Ovary (tissue), 9 donors: Measurements from ENCODE around the gene TMEM80. TPM values are rescaled to one million over a fixed set of nuclear protein-coding genes. Genes with fewer than 3 reads are reported as not detected.

Experiments used
- DNase-seq, 5 donors: peaks; one replicate each; pipeline ENCODE4 v3.0.0-alpha.2; 2019 to 2020
- H3K27ac ChIP-seq, 2 donors: fragments of 200-600 bp; one replicate each; pipeline versions ENCODE4 v1.5.1 to v1.8.0; 2019 to 2022
- H3K27me3 ChIP-seq: fragments of 200-600 bp; one replicate; pipeline ENCODE4 v1.8.0; 2022
- H3K36me3 ChIP-seq: fragments of 200-600 bp; sonication (generic); one replicate; pipeline ENCODE4 v1.5.1; 2019
- H3K4me1 ChIP-seq: one replicate; pipeline ENCODE4 v1.8.1; 2013; ENCODE audit warnings: mild to moderate bottlenecking, moderate library complexity; ENCODE audit not compliant: insufficient read depth
- H3K4me3 ChIP-seq: fragments of 200-600 bp; sonication (generic); one replicate; pipeline ENCODE4 v1.5.1; 2017
- H3K9me3 ChIP-seq, 2 donors: fragments of 200-600 bp in 1 of 2; sonication (generic) in 1 of 2; one replicate each; pipeline versions ENCODE4 v1.5.1 to v1.8.1; 2013 to 2019; ENCODE audit warnings: mild to moderate bottlenecking in 1 of 2, moderate library complexity in 1 of 2
- EP300 ChIP-seq: sonication (generic); formaldehyde crosslinking; IDR thresholded peaks from one replicate; pipeline ENCODE4 v1.6.1; 2017; ENCODE audit warnings: antibody characterized with exemption
- POLR2A ChIP-seq: fragments of 450-650 bp; IDR thresholded peaks from one replicate; pipeline ENCODE4 v1.6.1; 2017; ENCODE audit warnings: antibody characterized with exemption, mild to moderate bottlenecking, moderate library complexity
- WGBS, 3 donors: extraction: QIAGEN DNeasy Blood & Tissue Kit in 1 of 3; methylation state at CpG; one replicate each; pipeline versions ENCODE4 v1.1.5 to v1.1.7; 2013 to 2017; 5-methylcytosine and 5-hydroxymethylcytosine counted together
- intact Hi-C, 4 donors: fragments of 100-400 bp; cut with DNase I; formaldehyde crosslinking; loops; one replicate each; pipeline versions ENCODE4 v1.11.0 to v1.15.1; 2022 to 2023
- polyA plus RNA-seq, 2 donors: library from polyadenylated mRNA; stranded (reverse); fragments of 200-250 nt in 1 of 2; fragments of 350-450 nt in 1 of 2; fragmentation: Illumina TruSeq in 1 of 2; extraction: RNeasy Lipid Tissue Mini Kit (QIAGEN cat#74804) in 1 of 2; gene quantifications; one replicate each; pipeline ENCODE4 v1.2.3, GENCODE V29; 2013 to 2014
- total RNA-seq, 7 donors: library from RNA; depleted of rRNA in 2 of 7; stranded (reverse); fragments of >200 nt in 2 of 7; fragmentation: NEBNext Ultra II Directional in 3 of 7; extraction: Animal tissue kit (Norgen Biotek cat#: 25700) in 3 of 7; gene quantifications; one replicate each; pipeline versions ENCODE4 v1.1.0 to v1.2.4, GENCODE V29; 2016 to 2023
- TF ChIP-seq, protein P1 (sequence below), 3 donors: fragments of 450-650 bp in 2 of 3; fragments of 200-600 bp in 1 of 3; IDR thresholded peaks; one replicate each; pipeline versions ENCODE4 v1.5.1 to v1.8.0; 2016 to 2022; ENCODE audit warnings: antibody characterized with exemption in 3 of 3, mild to moderate bottlenecking in 1 of 3
- donor health status: DM: no; HTN: no; CAD: no; lungs with moderate emphysema.
- donor health status: DM: no; HTN: no; CAD: no.
- donor health status: Bipolar disorder and iron deficiency.
- donor health status: DM: yes; HTN: yes; CAD: no.
- donor health status: DM: no; HTN: no; CAD: no.
- donor health status: DM: yes; HTN: yes; CAD: no.

TMEM80 gene
- total and polyA plus RNA-seq, 9 donors: 15.4 to 38.0 (median 30.5) TPM

DNA sequence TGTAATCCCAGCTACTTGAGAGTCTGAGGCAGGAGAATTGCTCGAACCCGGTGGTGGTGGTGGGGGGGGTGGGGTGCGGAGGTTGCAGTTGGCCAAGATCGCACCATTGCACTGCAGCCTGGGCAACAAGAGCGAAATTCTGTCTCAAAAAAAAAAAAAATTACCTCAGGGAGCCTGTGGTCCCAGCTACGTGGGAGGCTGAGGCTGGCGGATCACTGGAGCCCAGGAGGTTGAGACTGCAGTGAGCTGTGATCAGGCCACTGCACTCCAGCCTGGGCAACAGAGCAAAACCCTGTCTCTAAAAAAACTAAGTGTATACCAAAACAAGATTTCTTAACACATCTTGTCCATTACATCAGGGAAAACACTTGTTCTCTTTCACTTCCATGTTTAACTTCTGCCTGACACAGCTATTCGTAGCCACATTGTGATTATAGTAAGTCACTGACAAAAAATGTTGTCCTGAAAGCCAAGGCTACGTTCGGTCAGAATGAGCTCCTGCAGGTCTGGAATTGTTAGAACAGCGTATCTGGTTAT, 1.4 kb downstream of the TMEM80 start:
- peak in 1 of 5 donors; percentile 23 for DNase-seq
- intact Hi-C loops: no loop called here
- peaks cover 13% of the 10 kb centered on the region for H3K4me1 ChIP-seq
- H3K4me3 ChIP-seq: peak overlapping the region; percentile 100
- H3K9me3 ChIP-seq: no peaks in the 10 kb centered on the region
- H3K36me3 ChIP-seq: no peaks in the 10 kb centered on the region
- TF ChIP-seq POLR2A (no peak), EP300 (no peak)
- TF ChIP-seq, protein P1, sequence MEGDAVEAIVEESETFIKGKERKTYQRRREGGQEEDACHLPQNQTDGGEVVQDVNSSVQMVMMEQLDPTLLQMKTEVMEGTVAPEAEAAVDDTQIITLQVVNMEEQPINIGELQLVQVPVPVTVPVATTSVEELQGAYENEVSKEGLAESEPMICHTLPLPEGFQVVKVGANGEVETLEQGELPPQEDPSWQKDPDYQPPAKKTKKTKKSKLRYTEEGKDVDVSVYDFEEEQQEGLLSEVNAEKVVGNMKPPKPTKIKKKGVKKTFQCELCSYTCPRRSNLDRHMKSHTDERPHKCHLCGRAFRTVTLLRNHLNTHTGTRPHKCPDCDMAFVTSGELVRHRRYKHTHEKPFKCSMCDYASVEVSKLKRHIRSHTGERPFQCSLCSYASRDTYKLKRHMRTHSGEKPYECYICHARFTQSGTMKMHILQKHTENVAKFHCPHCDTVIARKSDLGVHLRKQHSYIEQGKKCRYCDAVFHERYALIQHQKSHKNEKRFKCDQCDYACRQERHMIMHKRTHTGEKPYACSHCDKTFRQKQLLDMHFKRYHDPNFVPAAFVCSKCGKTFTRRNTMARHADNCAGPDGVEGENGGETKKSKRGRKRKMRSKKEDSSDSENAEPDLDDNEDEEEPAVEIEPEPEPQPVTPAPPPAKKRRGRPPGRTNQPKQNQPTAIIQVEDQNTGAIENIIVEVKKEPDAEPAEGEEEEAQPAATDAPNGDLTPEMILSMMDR (IDR thresholded peaks at IDR 0.05): no peak
- H3K27me3 ChIP-seq: no peaks in the 10 kb centered on the region
- 46 to 54% (median 53%) methylated on average over 11 of the region's 11 CpGs for WGBS, 3 donors
- H3K27ac ChIP-seq: peak overlapping the region in 1 of 2 donors; percentile 37

DNA sequence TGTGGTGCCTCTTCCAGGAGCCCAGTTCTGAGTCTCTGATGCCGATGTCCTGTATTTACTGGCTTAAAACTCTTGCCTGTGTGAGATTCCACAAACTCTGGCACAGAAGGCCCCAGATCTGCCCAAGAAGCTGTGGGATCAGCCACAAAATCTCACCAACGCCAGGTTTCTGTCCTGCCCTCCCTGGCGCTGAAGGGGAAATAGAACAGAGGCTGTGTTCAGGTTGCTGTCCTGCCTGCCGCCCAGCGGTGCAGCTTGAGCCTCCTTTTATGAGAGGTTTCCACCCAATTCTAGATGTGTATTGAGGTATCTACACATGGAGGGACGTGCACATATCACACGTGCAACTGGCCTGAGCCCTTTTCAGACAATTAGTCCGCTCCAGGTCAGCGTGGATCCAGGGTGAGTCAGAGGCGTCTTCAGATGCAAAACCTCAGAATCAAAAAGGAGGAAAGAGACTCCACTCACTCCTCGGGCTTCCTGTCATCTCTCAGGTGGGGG, 2.2 kb downstream of the TMEM80 start:
- H3K9me3 ChIP-seq: no peaks in the 10 kb centered on the region
- 79 to 86% (median 81%) methylated on average over 11 of the region's 11 CpGs for WGBS, 3 donors
- H3K4me1 ChIP-seq: peaks cover 19% of the 10 kb centered on the region
- H3K27me3 ChIP-seq: no peaks in the 10 kb centered on the region
- DNase-seq: peak in 1 of 5 donors; percentile 22
- intact Hi-C loops: no loop called here
- H3K4me3 ChIP-seq: no peak overlapping the region
- H3K27ac ChIP-seq: peak overlapping the region in 1 of 2 donors; percentile 37
- H3K36me3 ChIP-seq: no peaks in the 10 kb centered on the region
- TF ChIP-seq EP300 (no peak), POLR2A (no peak)
- TF ChIP-seq, protein P1 (IDR thresholded peaks at IDR 0.05): no peak

DNA sequence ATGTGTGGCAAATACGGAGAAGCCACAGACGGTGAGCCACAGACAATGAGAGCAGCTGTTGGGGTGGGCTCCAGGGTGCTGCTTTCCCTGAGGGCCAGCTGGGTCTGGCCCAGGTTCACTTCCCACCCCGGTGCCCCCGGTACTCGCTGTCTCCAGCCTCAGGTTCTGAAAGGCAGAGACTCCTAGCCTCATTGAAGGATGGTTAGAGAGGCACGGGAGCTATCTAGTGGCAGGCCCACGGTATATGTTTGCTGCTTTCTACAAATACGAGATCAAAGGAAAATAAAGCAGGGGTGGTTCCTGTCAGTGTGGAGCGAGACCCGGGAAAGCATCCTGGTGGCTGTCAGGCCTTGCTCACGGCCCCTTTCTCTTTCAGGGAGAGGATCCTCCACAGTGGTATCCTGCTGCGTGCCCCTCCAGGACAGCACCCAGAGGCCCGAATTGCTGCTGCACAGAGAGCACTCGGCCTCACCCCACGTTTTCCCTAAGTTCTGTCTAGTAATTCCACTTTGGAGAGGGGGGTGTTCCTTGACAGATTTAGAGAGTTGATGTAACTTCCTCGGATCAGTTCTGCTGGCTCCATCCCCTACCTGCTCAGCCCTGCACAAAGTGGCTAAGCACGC, 3.0 kb downstream of the TMEM80 start:
- 68 to 73% (median 73%) methylated on average over 17 of the region's 17 CpGs for WGBS, 3 donors
- Histone ChIP-seq H3K9me3 (no peaks in the 10 kb centered on the region), H3K27me3 (no peaks in the 10 kb centered on the region), H3K4me1 (peaks cover 24% of the 10 kb centered on the region), H3K27ac (no peak overlapping the region), H3K4me3 (no peak overlapping the region), H3K36me3 (no peaks in the 10 kb centered on the region)
- TF ChIP-seq, protein P1 (IDR thresholded peaks at IDR 0.05): no peak
- no peak for TF ChIP-seq EP300
- TF ChIP-seq POLR2A: no peak
- no peak for DNase-seq
- intact Hi-C loops: no loop called here

DNA sequence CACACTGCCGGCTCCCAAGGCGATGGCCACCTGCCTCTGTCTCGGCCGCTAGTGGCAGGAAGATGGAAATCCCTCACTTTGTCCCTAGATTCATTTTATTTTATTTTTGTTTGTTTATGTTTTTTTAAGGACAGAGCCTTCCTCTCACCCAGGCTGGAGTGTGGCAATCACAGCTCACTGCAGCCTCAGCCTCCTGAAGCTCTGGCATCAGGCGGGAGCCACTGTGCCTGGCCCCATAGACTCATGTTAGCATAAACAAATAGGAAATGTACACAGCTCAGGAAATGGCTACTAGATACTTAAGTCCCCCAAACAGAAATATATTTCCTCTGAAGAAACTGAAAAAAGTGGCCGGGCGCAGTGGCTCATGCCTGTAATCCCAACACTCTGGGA, 3.5 kb downstream of the TMEM80 start:
- Histone ChIP-seq H3K4me3 (no peak overlapping the region), H3K9me3 (no peaks in the 10 kb centered on the region), H3K27me3 (no peaks in the 10 kb centered on the region), H3K36me3 (no peaks in the 10 kb centered on the region), H3K4me1 (peaks cover 22% of the 10 kb centered on the region), H3K27ac (no peak overlapping the region)
- TF ChIP-seq POLR2A: no peak
- TF ChIP-seq EP300: no peak
- TF ChIP-seq, protein P1 (IDR thresholded peaks at IDR 0.05): no peak
- intact Hi-C loops: no loop called here
- WGBS, 3 donors: 94 to 96% (median 96%) methylated on average over 7 of the region's 7 CpGs
- no peak for DNase-seq
